ENCODE results near the gene DOC2A. TPM values are rescaled to one million over a fixed set of nuclear protein-coding genes. Genes with fewer than 3 reads are reported as not detected.

The DOC2A gene
- total and polyA plus RNA-seq, 2 experiments from 2014 or later: 9.8 to 10.0 TPM

DNA sequence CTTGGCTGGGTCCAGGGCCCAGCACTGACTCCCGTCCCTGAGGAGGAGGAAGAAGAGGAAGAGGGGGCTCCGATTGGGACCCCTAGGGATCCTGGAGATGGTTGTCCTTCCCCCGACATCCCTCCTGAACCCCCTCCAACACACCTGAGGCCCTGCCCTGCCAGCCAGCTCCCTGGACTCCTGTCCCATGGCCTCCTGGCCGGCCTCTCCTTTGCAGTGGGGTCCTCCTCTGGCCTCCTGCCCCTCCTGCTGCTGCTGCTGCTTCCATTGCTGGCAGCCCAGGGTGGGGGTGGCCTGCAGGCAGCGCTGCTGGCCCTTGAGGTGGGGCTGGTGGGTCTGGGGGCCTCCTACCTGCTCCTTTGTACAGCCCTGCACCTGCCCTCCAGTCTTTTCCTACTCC lies 23.9 kb downstream of the DOC2A start (continued):
- TF ChIP-seq, protein P1, sequence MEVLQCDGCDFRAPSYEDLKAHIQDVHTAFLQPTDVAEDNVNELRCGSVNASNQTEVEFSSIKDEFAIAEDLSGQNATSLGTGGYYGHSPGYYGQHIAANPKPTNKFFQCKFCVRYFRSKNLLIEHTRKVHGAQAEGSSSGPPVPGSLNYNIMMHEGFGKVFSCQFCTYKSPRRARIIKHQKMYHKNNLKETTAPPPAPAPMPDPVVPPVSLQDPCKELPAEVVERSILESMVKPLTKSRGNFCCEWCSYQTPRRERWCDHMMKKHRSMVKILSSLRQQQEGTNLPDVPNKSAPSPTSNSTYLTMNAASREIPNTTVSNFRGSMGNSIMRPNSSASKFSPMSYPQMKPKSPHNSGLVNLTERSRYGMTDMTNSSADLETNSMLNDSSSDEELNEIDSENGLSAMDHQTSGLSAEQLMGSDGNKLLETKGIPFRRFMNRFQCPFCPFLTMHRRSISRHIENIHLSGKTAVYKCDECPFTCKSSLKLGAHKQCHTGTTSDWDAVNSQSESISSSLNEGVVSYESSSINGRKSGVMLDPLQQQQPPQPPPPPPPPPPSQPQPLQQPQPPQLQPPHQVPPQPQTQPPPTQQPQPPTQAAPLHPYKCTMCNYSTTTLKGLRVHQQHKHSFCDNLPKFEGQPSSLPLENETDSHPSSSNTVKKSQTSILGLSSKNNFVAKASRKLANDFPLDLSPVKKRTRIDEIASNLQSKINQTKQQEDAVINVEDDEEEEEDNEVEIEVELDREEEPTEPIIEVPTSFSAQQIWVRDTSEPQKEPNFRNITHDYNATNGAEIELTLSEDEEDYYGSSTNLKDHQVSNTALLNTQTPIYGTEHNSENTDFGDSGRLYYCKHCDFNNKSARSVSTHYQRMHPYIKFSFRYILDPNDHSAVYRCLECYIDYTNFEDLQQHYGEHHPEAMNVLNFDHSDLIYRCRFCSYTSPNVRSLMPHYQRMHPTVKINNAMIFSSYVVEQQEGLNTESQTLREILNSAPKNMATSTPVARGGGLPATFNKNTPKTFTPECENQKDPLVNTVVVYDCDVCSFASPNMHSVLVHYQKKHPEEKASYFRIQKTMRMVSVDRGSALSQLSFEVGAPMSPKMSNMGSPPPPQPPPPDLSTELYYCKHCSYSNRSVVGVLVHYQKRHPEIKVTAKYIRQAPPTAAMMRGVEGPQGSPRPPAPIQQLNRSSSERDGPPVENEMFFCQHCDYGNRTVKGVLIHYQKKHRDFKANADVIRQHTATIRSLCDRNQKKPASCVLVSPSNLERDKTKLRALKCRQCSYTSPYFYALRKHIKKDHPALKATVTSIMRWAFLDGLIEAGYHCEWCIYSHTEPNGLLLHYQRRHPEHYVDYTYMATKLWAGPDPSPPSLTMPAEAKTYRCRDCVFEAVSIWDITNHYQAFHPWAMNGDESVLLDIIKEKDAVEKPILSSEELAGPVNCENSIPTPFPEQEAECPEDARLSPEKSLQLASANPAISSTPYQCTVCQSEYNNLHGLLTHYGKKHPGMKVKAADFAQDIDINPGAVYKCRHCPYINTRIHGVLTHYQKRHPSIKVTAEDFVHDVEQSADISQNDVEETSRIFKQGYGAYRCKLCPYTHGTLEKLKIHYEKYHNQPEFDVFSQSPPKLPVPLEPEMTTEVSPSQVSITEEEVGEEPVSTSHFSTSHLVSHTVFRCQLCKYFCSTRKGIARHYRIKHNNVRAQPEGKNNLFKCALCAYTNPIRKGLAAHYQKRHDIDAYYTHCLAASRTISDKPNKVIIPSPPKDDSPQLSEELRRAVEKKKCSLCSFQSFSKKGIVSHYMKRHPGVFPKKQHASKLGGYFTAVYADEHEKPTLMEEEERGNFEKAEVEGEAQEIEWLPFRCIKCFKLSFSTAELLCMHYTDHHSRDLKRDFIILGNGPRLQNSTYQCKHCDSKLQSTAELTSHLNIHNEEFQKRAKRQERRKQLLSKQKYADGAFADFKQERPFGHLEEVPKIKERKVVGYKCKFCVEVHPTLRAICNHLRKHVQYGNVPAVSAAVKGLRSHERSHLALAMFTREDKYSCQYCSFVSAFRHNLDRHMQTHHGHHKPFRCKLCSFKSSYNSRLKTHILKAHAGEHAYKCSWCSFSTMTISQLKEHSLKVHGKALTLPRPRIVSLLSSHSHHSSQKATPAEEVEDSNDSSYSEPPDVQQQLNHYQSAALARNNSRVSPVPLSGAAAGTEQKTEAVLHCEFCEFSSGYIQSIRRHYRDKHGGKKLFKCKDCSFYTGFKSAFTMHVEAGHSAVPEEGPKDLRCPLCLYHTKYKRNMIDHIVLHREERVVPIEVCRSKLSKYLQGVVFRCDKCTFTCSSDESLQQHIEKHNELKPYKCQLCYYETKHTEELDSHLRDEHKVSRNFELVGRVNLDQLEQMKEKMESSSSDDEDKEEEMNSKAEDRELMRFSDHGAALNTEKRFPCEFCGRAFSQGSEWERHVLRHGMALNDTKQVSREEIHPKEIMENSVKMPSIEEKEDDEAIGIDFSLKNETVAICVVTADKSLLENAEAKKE (CRISPR knock-in tag; IDR thresholded peaks at IDR 0.05): no peak
- TF ChIP-seq ZNF114 (CRISPR knock-in tag; IDR thresholded peaks at IDR 0.05) (no peak), JUNB (IDR thresholded peaks at IDR 0.05; ENCODE audit: unreplicated experiment) (no peak)
- TF ChIP-seq, protein P2, sequence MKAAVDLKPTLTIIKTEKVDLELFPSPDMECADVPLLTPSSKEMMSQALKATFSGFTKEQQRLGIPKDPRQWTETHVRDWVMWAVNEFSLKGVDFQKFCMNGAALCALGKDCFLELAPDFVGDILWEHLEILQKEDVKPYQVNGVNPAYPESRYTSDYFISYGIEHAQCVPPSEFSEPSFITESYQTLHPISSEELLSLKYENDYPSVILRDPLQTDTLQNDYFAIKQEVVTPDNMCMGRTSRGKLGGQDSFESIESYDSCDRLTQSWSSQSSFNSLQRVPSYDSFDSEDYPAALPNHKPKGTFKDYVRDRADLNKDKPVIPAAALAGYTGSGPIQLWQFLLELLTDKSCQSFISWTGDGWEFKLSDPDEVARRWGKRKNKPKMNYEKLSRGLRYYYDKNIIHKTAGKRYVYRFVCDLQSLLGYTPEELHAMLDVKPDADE (IDR thresholded peaks at IDR 0.05): no peak

DNA sequence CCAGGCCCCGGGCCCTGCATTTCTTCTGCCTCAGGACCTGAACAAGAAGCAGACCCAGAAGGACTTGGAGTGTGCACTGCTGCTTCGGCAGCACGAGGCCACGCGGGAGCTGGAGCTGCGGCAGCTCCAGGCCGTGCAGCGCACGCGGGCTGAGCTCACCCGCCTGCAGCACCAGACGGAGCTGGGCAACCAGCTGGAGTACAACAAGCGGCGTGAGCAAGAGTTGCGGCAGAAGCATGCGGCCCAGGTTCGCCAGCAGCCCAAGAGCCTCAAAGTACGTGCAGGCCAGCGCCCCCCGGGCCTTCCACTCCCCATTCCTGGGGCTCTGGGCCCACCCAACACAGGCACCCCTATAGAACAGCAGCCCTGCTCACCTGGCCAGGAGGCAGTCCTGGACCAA lies 24.6 kb downstream of the DOC2A start:
- peaks cover 5% of the 10 kb centered on the region for H3K27me3 Mint-ChIP-seq (ENCODE audit: insufficient read depth, low read depth, poor library complexity)
- H3F3A ChIP-seq (replicated peaks; ENCODE audit: low read depth): no peaks in the 10 kb centered on the region
- H3K9me2 ChIP-seq (ENCODE audit: insufficient read depth): no peaks in the 10 kb centered on the region
- no peak overlapping the region for H3K27ac ChIP-seq (ENCODE audit: low read depth)
- H3K9me3 Mint-ChIP-seq: no peaks in the 10 kb centered on the region; the same call in 1 of the 3 replicates
- no peaks in the 10 kb centered on the region; the same call in 2 of the 3 replicates for H3K4me1 Mint-ChIP-seq
- DNase-seq (ENCODE audit: low spot score) (no peak), ATAC-seq (no peak)
- peaks cover 20% of the 10 kb centered on the region for H3K36me3 ChIP-seq (ENCODE audit: insufficient read depth)
- no peaks in the 10 kb centered on the region for H3K27me3 ChIP-seq (ENCODE audit: insufficient read depth)
- H2AFZ ChIP-seq: no peak overlapping the region
- H3K4me3 ChIP-seq: no peak overlapping the region
- no peak overlapping the region for H3K4me2 ChIP-seq
- H3K27ac Mint-ChIP-seq: no peak overlapping the region
- H4K20me1 ChIP-seq (replicated peaks; ENCODE audit: insufficient read depth): no peaks in the 10 kb centered on the region; the same call in 1 of the 2 replicates
- no peak overlapping the region for H3K4me3 Mint-ChIP-seq
- H3K36me3 Mint-ChIP-seq (ENCODE audit: low read depth): peaks cover 73% of the 10 kb centered on the region
- no peaks in the 10 kb centered on the region for H3K79me2 ChIP-seq (replicated peaks; ENCODE audit: insufficient read depth)
- H3K4me1 ChIP-seq (ENCODE audit: insufficient read depth): no peaks in the 10 kb centered on the region
- TF ChIP-seq EZH2 (IDR thresholded peaks at IDR 0.05; ENCODE audit: low read depth, unreplicated experiment) (no peak), ZNF331 (CRISPR knock-in tag; IDR thresholded peaks at IDR 0.05; ENCODE audit: low read depth) (no peak), JUNB (IDR thresholded peaks at IDR 0.05; ENCODE audit: unreplicated experiment) (no peak), POLR2AphosphoS5 (IDR thresholded peaks at IDR 0.05; ENCODE audit: low read depth) (no peak), CREB1 (CRISPR knock-in tag; IDR thresholded peaks at IDR 0.05; ENCODE audit: low read depth) (no peak), ZNF114 (CRISPR knock-in tag; IDR thresholded peaks at IDR 0.05) (no peak), STAT1 (IDR thresholded peaks at IDR 0.05; ENCODE audit: unreplicated experiment) (no peak), NANOG (IDR thresholded peaks at IDR 0.05; ENCODE audit: borderline replicate concordance) (no peak), EZH2phosphoT487 (IDR thresholded peaks at IDR 0.05; ENCODE audit: unreplicated experiment) (no peak)
- TF ChIP-seq, protein P3, sequence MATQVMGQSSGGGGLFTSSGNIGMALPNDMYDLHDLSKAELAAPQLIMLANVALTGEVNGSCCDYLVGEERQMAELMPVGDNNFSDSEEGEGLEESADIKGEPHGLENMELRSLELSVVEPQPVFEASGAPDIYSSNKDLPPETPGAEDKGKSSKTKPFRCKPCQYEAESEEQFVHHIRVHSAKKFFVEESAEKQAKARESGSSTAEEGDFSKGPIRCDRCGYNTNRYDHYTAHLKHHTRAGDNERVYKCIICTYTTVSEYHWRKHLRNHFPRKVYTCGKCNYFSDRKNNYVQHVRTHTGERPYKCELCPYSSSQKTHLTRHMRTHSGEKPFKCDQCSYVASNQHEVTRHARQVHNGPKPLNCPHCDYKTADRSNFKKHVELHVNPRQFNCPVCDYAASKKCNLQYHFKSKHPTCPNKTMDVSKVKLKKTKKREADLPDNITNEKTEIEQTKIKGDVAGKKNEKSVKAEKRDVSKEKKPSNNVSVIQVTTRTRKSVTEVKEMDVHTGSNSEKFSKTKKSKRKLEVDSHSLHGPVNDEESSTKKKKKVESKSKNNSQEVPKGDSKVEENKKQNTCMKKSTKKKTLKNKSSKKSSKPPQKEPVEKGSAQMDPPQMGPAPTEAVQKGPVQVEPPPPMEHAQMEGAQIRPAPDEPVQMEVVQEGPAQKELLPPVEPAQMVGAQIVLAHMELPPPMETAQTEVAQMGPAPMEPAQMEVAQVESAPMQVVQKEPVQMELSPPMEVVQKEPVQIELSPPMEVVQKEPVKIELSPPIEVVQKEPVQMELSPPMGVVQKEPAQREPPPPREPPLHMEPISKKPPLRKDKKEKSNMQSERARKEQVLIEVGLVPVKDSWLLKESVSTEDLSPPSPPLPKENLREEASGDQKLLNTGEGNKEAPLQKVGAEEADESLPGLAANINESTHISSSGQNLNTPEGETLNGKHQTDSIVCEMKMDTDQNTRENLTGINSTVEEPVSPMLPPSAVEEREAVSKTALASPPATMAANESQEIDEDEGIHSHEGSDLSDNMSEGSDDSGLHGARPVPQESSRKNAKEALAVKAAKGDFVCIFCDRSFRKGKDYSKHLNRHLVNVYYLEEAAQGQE (IDR thresholded peaks at IDR 0.05; ENCODE audit: unreplicated experiment): no peak
- TF ChIP-seq, protein P4, sequence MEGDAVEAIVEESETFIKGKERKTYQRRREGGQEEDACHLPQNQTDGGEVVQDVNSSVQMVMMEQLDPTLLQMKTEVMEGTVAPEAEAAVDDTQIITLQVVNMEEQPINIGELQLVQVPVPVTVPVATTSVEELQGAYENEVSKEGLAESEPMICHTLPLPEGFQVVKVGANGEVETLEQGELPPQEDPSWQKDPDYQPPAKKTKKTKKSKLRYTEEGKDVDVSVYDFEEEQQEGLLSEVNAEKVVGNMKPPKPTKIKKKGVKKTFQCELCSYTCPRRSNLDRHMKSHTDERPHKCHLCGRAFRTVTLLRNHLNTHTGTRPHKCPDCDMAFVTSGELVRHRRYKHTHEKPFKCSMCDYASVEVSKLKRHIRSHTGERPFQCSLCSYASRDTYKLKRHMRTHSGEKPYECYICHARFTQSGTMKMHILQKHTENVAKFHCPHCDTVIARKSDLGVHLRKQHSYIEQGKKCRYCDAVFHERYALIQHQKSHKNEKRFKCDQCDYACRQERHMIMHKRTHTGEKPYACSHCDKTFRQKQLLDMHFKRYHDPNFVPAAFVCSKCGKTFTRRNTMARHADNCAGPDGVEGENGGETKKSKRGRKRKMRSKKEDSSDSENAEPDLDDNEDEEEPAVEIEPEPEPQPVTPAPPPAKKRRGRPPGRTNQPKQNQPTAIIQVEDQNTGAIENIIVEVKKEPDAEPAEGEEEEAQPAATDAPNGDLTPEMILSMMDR (conservative IDR thresholded peaks at IDR 0.05; ENCODE audit: low read depth in 2 of 2): no peak

Measured in GM23338 (cell line).